HEK293 (cell line): ENCODE results near the gene MCAM.

ENCODE experiments used
- CTCF ChIA-PET: fragments of 350-600 bp; formaldehyde crosslinking; extraction: SDS; loops from one replicate; lab custom pipeline; 2021; ENCODE audit warnings: antibody characterized with exemption; lab: Yijun Ruan, JAX
- POLR2A ChIA-PET: fragments of 300-600 bp; formaldehyde crosslinking; extraction: SDS; loops from one replicate; lab custom pipeline; 2020; ENCODE audit warnings: antibody characterized with exemption, inconsistent platforms; lab: Yijun Ruan, JAX
- H3K27ac ChIP-seq: fragments of 200-500 bp; sonication (Bioruptor generic); 2 replicates; pipeline ENCODE4 v1.5.1; 2014; ENCODE audit warnings: low read depth, low read length, control low read depth, inconsistent platforms; ENCODE audit errors: extremely low read depth
- H3K36me3 ChIP-seq, 2 experiments: fragments of 200-500 bp in 1 of 2; sonication (Bioruptor generic) in 1 of 2; 1 replicate in 1 of 2; 2 replicates in 1 of 2; pipeline ENCODE4 v1.5.1; 2014 to 2017; ENCODE audit warnings: inconsistent platforms in 2 of 2, low read length in 2 of 2; ENCODE audit not compliant: control insufficient read depth in 2 of 2, insufficient read depth in 1 of 2
- H3K4me1 ChIP-seq: fragments of 200-500 bp; sonication (Bioruptor generic); 2 replicates; pipeline ENCODE4 v1.5.1; 2014; ENCODE audit warnings: mild to moderate bottlenecking, low read length, inconsistent platforms; ENCODE audit not compliant: control insufficient read depth, insufficient read depth
- H3K4me3 ChIP-seq: 2 replicates; pipeline ENCODE4 v1.5.1; 2011; ENCODE audit warnings: low read depth, mild to moderate bottlenecking, control low read depth, low read length, moderate library complexity
- H3K9me3 ChIP-seq: fragments of 200-500 bp; sonication (Bioruptor generic); 2 replicates; pipeline ENCODE4 v1.5.1; 2014; ENCODE audit warnings: low read depth, low read length, inconsistent platforms; ENCODE audit not compliant: control insufficient read depth, insufficient read depth
- HOXD13 ChIP-seq: sonication (generic); formaldehyde crosslinking; IDR thresholded peaks from 2 replicates; pipeline ENCODE4 v1.8.0; 2022; ENCODE audit warnings: missing genetic modification reagents, borderline replicate concordance
- KLF1 ChIP-seq: fragments of 450-650 bp; formaldehyde crosslinking; IDR thresholded peaks from 2 replicates; pipeline ENCODE4 v1.5.1; 2016; ENCODE audit warnings: missing biosample characterization, missing genetic modification characterization
- SCRT2 ChIP-seq: fragments of 450-650 bp; formaldehyde crosslinking; IDR thresholded peaks from 2 replicates; pipeline ENCODE4 v1.5.1; 2016; ENCODE audit warnings: missing biosample characterization, missing genetic modification characterization
- ZNF148 ChIP-seq: fragments of 450-650 bp; formaldehyde crosslinking; IDR thresholded peaks from 2 replicates; pipeline ENCODE4 v1.5.0; 2017; ENCODE audit warnings: missing biosample characterization, missing genetic modification characterization, borderline replicate concordance
- ZNF16 ChIP-seq: fragments of 450-650 bp; formaldehyde crosslinking; IDR thresholded peaks from 2 replicates; pipeline ENCODE4 v1.5.1; 2016; ENCODE audit warnings: low read depth, missing biosample characterization, missing genetic modification characterization
- ZNF174 ChIP-seq: fragments of 450-650 bp; formaldehyde crosslinking; IDR thresholded peaks from 2 replicates; pipeline ENCODE4 v1.5.0; 2017; ENCODE audit warnings: missing biosample characterization, mild to moderate bottlenecking, missing genetic modification characterization
- ZNF221 ChIP-seq: fragments of 450-650 bp; formaldehyde crosslinking; IDR thresholded peaks from 2 replicates; pipeline ENCODE4 v1.5.1; 2017; ENCODE audit warnings: missing biosample characterization, missing genetic modification characterization, borderline replicate concordance
- ZNF248 ChIP-seq: fragments of 450-650 bp; formaldehyde crosslinking; IDR thresholded peaks from 2 replicates; pipeline ENCODE4 v1.5.1; 2017; ENCODE audit warnings: missing biosample characterization, missing genetic modification characterization
- ZNF292 ChIP-seq: fragments of 450-650 bp; formaldehyde crosslinking; IDR thresholded peaks from 2 replicates; pipeline ENCODE4 v1.5.1; 2016; ENCODE audit warnings: low read depth, missing biosample characterization, missing genetic modification characterization, borderline replicate concordance
- ZNF354C ChIP-seq: fragments of 450-650 bp; formaldehyde crosslinking; IDR thresholded peaks from 2 replicates; pipeline ENCODE4 v1.5.1; 2016; ENCODE audit warnings: missing biosample characterization, missing genetic modification characterization, low read depth, borderline replicate concordance
- ZNF48 ChIP-seq: fragments of 450-650 bp; formaldehyde crosslinking; IDR thresholded peaks from 2 replicates; pipeline ENCODE4 v1.5.1; 2016; ENCODE audit warnings: missing biosample characterization, missing genetic modification characterization
- ZNF585B ChIP-seq: fragments of 450-650 bp; formaldehyde crosslinking; IDR thresholded peaks from 2 replicates; pipeline ENCODE4 v1.5.1; 2016; ENCODE audit warnings: missing biosample characterization, missing genetic modification characterization
- ZNF596 ChIP-seq: fragments of 450-650 bp; IDR thresholded peaks from 2 replicates; pipeline ENCODE4 v1.5.0; 2018; ENCODE audit warnings: missing biosample characterization, mild to moderate bottlenecking, missing genetic modification characterization, moderate library complexity
- ZNF707 ChIP-seq: fragments of 450-650 bp; formaldehyde crosslinking; IDR thresholded peaks from 2 replicates; pipeline ENCODE4 v1.5.1; 2016; ENCODE audit warnings: missing biosample characterization, missing genetic modification characterization
- ZNF843 ChIP-seq: fragments of 450-650 bp; formaldehyde crosslinking; IDR thresholded peaks from 2 replicates; pipeline ENCODE4 v1.5.1; 2016; ENCODE audit warnings: missing biosample characterization, missing genetic modification characterization
- TF ChIP-seq, protein P1 (sequence below): fragments of 450-650 bp; formaldehyde crosslinking; optimal IDR thresholded peaks from 2 replicates; pipeline ENCODE3; 2016; ENCODE audit warnings: missing biosample characterization, mild to moderate bottlenecking, missing genetic modification characterization
- TF ChIP-seq, protein P2 (sequence below): fragments of 450-650 bp; formaldehyde crosslinking; IDR thresholded peaks from 2 replicates; pipeline ENCODE4 v1.5.1; 2016; ENCODE audit warnings: missing biosample characterization, missing genetic modification characterization
- TF ChIP-seq, protein P3 (sequence below): fragments of 450-650 bp; formaldehyde crosslinking; IDR thresholded peaks from 2 replicates; pipeline ENCODE4 v1.5.1; 2016; ENCODE audit warnings: missing biosample characterization, missing genetic modification characterization

MCAM gene

DNA sequence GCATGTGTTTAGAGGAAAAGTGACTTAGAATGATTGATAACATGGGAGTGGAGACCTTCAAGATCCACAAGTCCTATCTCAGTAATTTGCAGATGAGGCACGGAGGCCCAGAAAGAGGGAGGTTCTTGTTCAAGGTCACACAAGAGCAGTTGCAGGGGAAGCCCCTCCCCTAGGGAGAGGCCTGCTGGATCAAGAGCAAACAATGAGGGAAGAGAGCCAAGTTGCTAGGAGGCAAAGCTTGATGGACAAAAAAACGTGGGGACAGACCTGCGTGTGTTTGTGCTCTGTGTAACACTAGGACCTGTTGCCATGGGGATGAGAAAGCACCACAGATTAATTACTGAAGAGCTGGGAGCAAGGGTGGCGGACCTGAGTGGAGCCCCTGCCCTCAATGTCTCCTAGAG, 35.9 kb upstream of the MCAM start:
- CTCF ChIA-PET = interaction anchor here (1.3 to 2.7 kb wide), 6 partner anchors 13 to 122 kb away, joined by 3 to 15 read pairs (median 8); no protein-coding TSS in a partner anchor
- Histone ChIP-seq H3K27ac (no peak overlapping the region), H3K36me3 (peaks cover 0 to 22% of the 10 kb centered on the region in 2 experiments; a peak in 1 of 3 replicates), H3K4me1 (no peaks in the 10 kb centered on the region; the same call in 1 of the 2 replicates), H3K4me3 (no peak overlapping the region), H3K9me3 (no peaks in the 10 kb centered on the region)
- TF ChIP-seq ZNF585B (tag by site-specific recombination) (peak; percentile 43; the same call in 1 of the 2 replicates), ZNF596 (tag by site-specific recombination) (no peak), SCRT2 (peak; percentile 65; the same call in 1 of the 2 replicates)
- POLR2A ChIA-PET = interaction anchor here (1.5 kb wide), 1 partner anchor 9 kb away, joined by 4 read pairs; no protein-coding TSS in a partner anchor

GRCh38 chr11:119351232-119351631, 34.3 kb upstream of the MCAM start:
- ChIA-PET CTCF (interaction anchor here (1.7 kb wide), 1 partner anchor 17 kb away, joined by 3 read pairs; no protein-coding TSS in a partner anchor), POLR2A (no interaction called here)
- Histone ChIP-seq H3K4me1 (no peaks in the 10 kb centered on the region; the same call in 1 of the 2 replicates), H3K4me3 (no peak overlapping the region), H3K9me3 (no peaks in the 10 kb centered on the region), H3K27ac (no peak overlapping the region), H3K36me3 (peaks cover 0 to 9% of the 10 kb centered on the region in 2 experiments; a peak in 1 of 3 replicates)
- TF ChIP-seq ZNF16 = no peak
- no peak for TF ChIP-seq ZNF354C (tag by site-specific recombination)
- TF ChIP-seq, protein P1, sequence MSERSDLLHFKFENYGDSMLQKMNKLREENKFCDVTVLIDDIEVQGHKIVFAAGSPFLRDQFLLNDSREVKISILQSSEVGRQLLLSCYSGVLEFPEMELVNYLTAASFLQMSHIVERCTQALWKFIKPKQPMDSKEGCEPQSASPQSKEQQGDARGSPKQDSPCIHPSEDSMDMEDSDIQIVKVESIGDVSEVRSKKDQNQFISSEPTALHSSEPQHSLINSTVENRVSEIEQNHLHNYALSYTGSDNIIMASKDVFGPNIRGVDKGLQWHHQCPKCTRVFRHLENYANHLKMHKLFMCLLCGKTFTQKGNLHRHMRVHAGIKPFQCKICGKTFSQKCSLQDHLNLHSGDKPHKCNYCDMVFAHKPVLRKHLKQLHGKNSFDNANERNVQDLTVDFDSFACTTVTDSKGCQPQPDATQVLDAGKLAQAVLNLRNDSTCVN (tag by site-specific recombination) = no peak
- TF ChIP-seq, protein P2, sequence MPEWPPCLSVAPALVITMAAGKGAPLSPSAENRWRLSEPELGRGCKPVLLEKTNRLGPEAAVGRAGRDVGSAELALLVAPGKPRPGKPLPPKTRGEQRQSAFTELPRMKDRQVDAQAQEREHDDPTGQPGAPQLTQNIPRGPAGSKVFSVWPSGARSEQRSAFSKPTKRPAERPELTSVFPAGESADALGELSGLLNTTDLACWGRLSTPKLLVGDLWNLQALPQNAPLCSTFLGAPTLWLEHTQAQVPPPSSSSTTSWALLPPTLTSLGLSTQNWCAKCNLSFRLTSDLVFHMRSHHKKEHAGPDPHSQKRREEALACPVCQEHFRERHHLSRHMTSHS (tag by site-specific recombination) = no peak
- no peak for TF ChIP-seq HOXD13 (CRISPR knock-in tag)
- TF ChIP-seq ZNF221 = no peak
- no peak for TF ChIP-seq ZNF707 (tag by site-specific recombination)
- TF ChIP-seq, protein P3, sequence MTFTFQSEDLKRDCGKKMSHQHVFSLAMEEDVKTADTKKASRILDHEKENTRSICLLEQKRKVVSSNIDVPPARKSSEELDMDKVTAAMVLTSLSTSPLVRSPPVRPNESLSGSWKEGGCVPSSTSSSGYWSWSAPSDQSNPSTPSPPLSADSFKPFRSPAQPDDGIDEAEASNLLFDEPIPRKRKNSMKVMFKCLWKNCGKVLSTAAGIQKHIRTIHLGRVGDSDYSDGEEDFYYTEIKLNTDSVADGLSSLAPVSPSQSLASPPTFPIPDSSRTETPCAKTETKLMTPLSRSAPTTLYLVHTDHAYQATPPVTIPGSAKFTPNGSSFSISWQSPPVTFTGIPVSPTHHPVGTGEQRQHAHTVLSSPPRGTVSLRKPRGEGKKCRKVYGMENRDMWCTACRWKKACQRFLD (tag by site-specific recombination) = no peak
- no peak for TF ChIP-seq ZNF174 (tag by site-specific recombination)
- no peak for TF ChIP-seq KLF1
- no peak for TF ChIP-seq ZNF48 (tag by site-specific recombination)
- TF ChIP-seq ZNF292 (tag by site-specific recombination) = no peak
- TF ChIP-seq ZNF248 = no peak
- no peak for TF ChIP-seq ZNF843 (tag by site-specific recombination)
- TF ChIP-seq, all 188 proteins: peak for 0

GRCh38 chr11:119350302-119350701, 33.4 kb upstream of the MCAM start:
- no peak for TF ChIP-seq ZNF148 (tag by site-specific recombination)
- TF ChIP-seq, all 188 proteins: peak for 0
- Histone ChIP-seq H3K36me3 (peaks cover 0 to 3% of the 10 kb centered on the region in 2 experiments; a peak in 1 of 3 replicates), H3K4me1 (no peaks in the 10 kb centered on the region; the same call in 1 of the 2 replicates), H3K27ac (no peak overlapping the region), H3K9me3 (no peaks in the 10 kb centered on the region), H3K4me3 (no peak overlapping the region)
- CTCF ChIA-PET = interaction anchor here (0.6 to 1.0 kb wide), 3 partner anchors 10 to 27 kb away, joined by 3 to 5 read pairs (median 5); partner anchors contain the start of gene C1QTNF5
- POLR2A ChIA-PET = interaction anchor here (0.6 kb wide), 1 partner anchor 12 kb away, joined by 9 read pairs; no protein-coding TSS in a partner anchor
